SK-N-SH treated with all-trans-retinoic acid at 6 μM for 48 hours (cell line): Measurements from ENCODE around the gene BHMT2.

Experiments used
- ATAC-seq: fragments of 200-7000 bp; cut with Tn5 transposase; 3 replicates; pipeline ENCODE4 v1.9.1; 2020; ENCODE audit warnings: mild to moderate bottlenecking, moderate library complexity
- ARNTL ChIP-seq: fragments of 450-650 bp; formaldehyde crosslinking; IDR thresholded peaks from 2 replicates; pipeline ENCODE4 v1.5.0; 2020; ENCODE audit warnings: low read depth, mild to moderate bottlenecking, moderate library complexity, borderline replicate concordance
- BACH2 ChIP-seq: fragments of 250-450 bp; sonication (Bioruptor Pico); IDR thresholded peaks from 2 replicates; pipeline ENCODE4 v1.9.0; 2021; ENCODE audit warnings: mild to moderate bottlenecking, borderline replicate concordance
- CREB5 ChIP-seq: fragments of 250-450 bp; sonication (Bioruptor Pico); IDR thresholded peaks from 2 replicates; pipeline ENCODE4 v1.5.1; 2020; ENCODE audit warnings: low read depth, mild to moderate bottlenecking, moderate library complexity
- CSDC2 ChIP-seq: fragments of 250-450 bp; sonication (Bioruptor Pico); IDR thresholded peaks from 2 replicates; pipeline ENCODE4 v1.5.0; 2020; ENCODE audit warnings: mild to moderate bottlenecking, moderate library complexity
- ESRRG ChIP-seq: fragments of 250-450 bp; sonication (Bioruptor Pico); IDR thresholded peaks from 2 replicates; pipeline ENCODE4 v1.6.1; 2021; ENCODE audit warnings: mild to moderate bottlenecking
- GLIS3 ChIP-seq: fragments of 250-450 bp; sonication (Bioruptor Pico); IDR thresholded peaks from 2 replicates; pipeline ENCODE4 v1.5.0; 2020; ENCODE audit warnings: mild to moderate bottlenecking, moderate library complexity
- ISL1 ChIP-seq: fragments of 250-450 bp; sonication (Bioruptor Pico); IDR thresholded peaks from 2 replicates; pipeline ENCODE4 v2.1.2; 2022; ENCODE audit warnings: mild to moderate bottlenecking, moderate library complexity
- POU6F1 ChIP-seq: fragments of 250-450 bp; sonication (Bioruptor Pico); IDR thresholded peaks from 2 replicates; pipeline ENCODE4 v1.8.0; 2021; ENCODE audit warnings: low read depth, mild to moderate bottlenecking, moderate library complexity, borderline replicate concordance
- PPARA ChIP-seq: fragments of 250-450 bp; sonication (Bioruptor Pico); IDR thresholded peaks from 2 replicates; pipeline ENCODE4 v1.5.0; 2020; ENCODE audit warnings: mild to moderate bottlenecking, borderline replicate concordance
- SNAI2 ChIP-seq: fragments of 250-450 bp; sonication (Bioruptor Pico); IDR thresholded peaks from 2 replicates; pipeline ENCODE4 v1.5.0; 2020; ENCODE audit warnings: mild to moderate bottlenecking, moderate library complexity
- TCF4 ChIP-seq: fragments of 250-450 bp; sonication (Bioruptor Pico); IDR thresholded peaks from 2 replicates; pipeline ENCODE4 v1.8.0; 2021; ENCODE audit warnings: mild to moderate bottlenecking, moderate library complexity, borderline replicate concordance
- TSHZ2 ChIP-seq: fragments of 250-450 bp; sonication (Bioruptor Pico); IDR thresholded peaks from 2 replicates; pipeline ENCODE4 v1.5.0; 2020; ENCODE audit warnings: mild to moderate bottlenecking, moderate library complexity
- ZC3H10 ChIP-seq: fragments of 250-450 bp; sonication (Bioruptor Pico); IDR thresholded peaks from 2 replicates; pipeline ENCODE4 v1.5.1; 2021; ENCODE audit warnings: mild to moderate bottlenecking, moderate library complexity
- ZFP3 ChIP-seq: fragments of 250-450 bp; sonication (Bioruptor Pico); IDR thresholded peaks from 2 replicates; pipeline ENCODE4 v1.5.0; 2020; ENCODE audit warnings: mild to moderate bottlenecking, moderate library complexity
- ZFP30 ChIP-seq: fragments of 450-650 bp; formaldehyde crosslinking; IDR thresholded peaks from 2 replicates; pipeline ENCODE4 v1.5.0; 2022; ENCODE audit warnings: mild to moderate bottlenecking, moderate library complexity
- ZNF565 ChIP-seq: fragments of 450-650 bp; formaldehyde crosslinking; conservative IDR thresholded peaks from 2 replicates; pipeline ENCODE4 v1.5.0; 2020; ENCODE audit warnings: low read depth, mild to moderate bottlenecking, moderate library complexity
- ZNF70 ChIP-seq: fragments of 450-650 bp; formaldehyde crosslinking; IDR thresholded peaks from 2 replicates; pipeline ENCODE4 v1.5.0; 2020; ENCODE audit warnings: mild to moderate bottlenecking, moderate library complexity
- ZNF8 ChIP-seq: fragments of 450-650 bp; formaldehyde crosslinking; IDR thresholded peaks from 2 replicates; pipeline ENCODE4 v1.5.0; 2020; ENCODE audit warnings: mild to moderate bottlenecking, moderate library complexity
- TF ChIP-seq, protein P1 (sequence below): fragments of 250-450 bp; sonication (Bioruptor Pico); IDR thresholded peaks from 2 replicates; pipeline ENCODE4 v1.8.0; 2020; ENCODE audit warnings: mild to moderate bottlenecking, moderate library complexity, borderline replicate concordance
- TF ChIP-seq, protein P2 (sequence below): fragments of 250-450 bp; sonication (Bioruptor Pico); IDR thresholded peaks from 2 replicates; pipeline ENCODE4 v1.5.1; 2021; ENCODE audit warnings: mild to moderate bottlenecking, moderate library complexity

Gene BHMT2

GRCh38 chr5:79032782-79033181, 36.8 kb upstream of the BHMT2 start (continued):
- TF ChIP-seq, protein P1, sequence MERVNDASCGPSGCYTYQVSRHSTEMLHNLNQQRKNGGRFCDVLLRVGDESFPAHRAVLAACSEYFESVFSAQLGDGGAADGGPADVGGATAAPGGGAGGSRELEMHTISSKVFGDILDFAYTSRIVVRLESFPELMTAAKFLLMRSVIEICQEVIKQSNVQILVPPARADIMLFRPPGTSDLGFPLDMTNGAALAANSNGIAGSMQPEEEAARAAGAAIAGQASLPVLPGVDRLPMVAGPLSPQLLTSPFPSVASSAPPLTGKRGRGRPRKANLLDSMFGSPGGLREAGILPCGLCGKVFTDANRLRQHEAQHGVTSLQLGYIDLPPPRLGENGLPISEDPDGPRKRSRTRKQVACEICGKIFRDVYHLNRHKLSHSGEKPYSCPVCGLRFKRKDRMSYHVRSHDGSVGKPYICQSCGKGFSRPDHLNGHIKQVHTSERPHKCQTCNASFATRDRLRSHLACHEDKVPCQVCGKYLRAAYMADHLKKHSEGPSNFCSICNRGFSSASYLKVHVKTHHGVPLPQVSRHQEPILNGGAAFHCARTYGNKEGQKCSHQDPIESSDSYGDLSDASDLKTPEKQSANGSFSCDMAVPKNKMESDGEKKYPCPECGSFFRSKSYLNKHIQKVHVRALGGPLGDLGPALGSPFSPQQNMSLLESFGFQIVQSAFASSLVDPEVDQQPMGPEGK (CRISPR knock-in tag) = no peak
- TF ChIP-seq CREB5 (CRISPR knock-in tag) = no peak
- no peak for TF ChIP-seq SNAI2
- no peak for TF ChIP-seq ZFP3 (CRISPR knock-in tag)
- no peak for TF ChIP-seq ISL1 (CRISPR knock-in tag)
- TF ChIP-seq ZNF8 = no peak
- no peak for TF ChIP-seq ZNF565 (CRISPR knock-in tag)
- TF ChIP-seq BACH2 = no peak

DNA sequence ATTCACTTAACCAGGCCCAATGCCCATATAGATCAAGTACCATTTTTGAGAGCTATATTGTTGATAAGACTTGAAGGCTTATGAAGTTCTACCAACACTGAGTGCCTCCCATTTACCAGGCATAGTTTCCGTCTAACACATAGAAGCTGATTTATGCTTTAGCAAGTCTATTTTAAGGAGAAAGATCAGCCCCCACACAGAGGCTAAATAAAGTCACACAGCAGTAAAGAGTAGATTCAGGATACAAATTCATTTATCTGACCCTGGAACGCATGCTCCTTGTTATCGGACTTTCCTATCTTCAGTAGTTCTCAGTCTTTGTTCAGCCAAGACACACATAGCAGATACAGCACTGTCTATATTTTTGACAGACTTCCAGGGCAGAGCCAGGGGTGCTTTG, 34.3 kb upstream of the BHMT2 start:
- no peak for ATAC-seq
- TF ChIP-seq ZNF70 (CRISPR knock-in tag) = no peak

GRCh38 chr5:79036769-79037168, 32.8 kb upstream of the BHMT2 start:
- no peak for TF ChIP-seq ZNF565 (CRISPR knock-in tag)
- no peak for TF ChIP-seq TSHZ2 (CRISPR knock-in tag)
- TF ChIP-seq ZNF8 = no peak
- TF ChIP-seq SNAI2 = no peak
- no peak for TF ChIP-seq ARNTL (CRISPR knock-in tag)
- no peak for TF ChIP-seq GLIS3 (CRISPR knock-in tag)
- TF ChIP-seq PPARA (CRISPR knock-in tag) = no peak
- no peak for TF ChIP-seq POU6F1 (CRISPR knock-in tag)
- TF ChIP-seq ZFP3 (CRISPR knock-in tag) = no peak
- no peak for TF ChIP-seq ZFP30 (CRISPR knock-in tag)
- TF ChIP-seq, protein P2, sequence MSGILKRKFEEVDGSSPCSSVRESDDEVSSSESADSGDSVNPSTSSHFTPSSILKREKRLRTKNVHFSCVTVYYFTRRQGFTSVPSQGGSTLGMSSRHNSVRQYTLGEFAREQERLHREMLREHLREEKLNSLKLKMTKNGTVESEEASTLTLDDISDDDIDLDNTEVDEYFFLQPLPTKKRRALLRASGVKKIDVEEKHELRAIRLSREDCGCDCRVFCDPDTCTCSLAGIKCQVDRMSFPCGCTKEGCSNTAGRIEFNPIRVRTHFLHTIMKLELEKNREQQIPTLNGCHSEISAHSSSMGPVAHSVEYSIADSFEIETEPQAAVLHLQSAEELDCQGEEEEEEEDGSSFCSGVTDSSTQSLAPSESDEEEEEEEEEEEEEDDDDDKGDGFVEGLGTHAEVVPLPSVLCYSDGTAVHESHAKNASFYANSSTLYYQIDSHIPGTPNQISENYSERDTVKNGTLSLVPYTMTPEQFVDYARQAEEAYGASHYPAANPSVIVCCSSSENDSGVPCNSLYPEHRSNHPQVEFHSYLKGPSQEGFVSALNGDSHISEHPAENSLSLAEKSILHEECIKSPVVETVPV (CRISPR knock-in tag) = no peak
- TF ChIP-seq, protein P1 (CRISPR knock-in tag) = no peak
- TF ChIP-seq CSDC2 (CRISPR knock-in tag) = no peak
- TF ChIP-seq TCF4 (CRISPR knock-in tag) = no peak
- TF ChIP-seq ZC3H10 (CRISPR knock-in tag) = no peak
- TF ChIP-seq ESRRG (CRISPR knock-in tag) = no peak
- TF ChIP-seq CREB5 (CRISPR knock-in tag) = no peak
- ATAC-seq = no peak
